Astrocyte (in vitro differentiated cells and primary cell): ENCODE data around the gene RASL11A. TPM values are rescaled to one million over a fixed set of nuclear protein-coding genes. Genes with fewer than 3 reads are reported as not detected.

Experiments used
- DNase-seq: peaks from one replicate; pipeline ENCODE4 v3.0.0-alpha.2; 2010; ENCODE audit warnings: low read depth
- FAIRE-seq: peaks from 2 replicates; lab custom pipeline; 2011; peaks lifted over from hg19 to GRCh38; lab: Jason Lieb, UNC
- H2AFZ ChIP-seq: 2 replicates; pipeline ENCODE4 v1.6.0; 2012; ENCODE audit warnings: low read depth, low read length, inconsistent platforms
- H3K27ac ChIP-seq: 2 replicates; pipeline ENCODE4 v1.5.1; 2011; ENCODE audit warnings: low read depth, low read length, inconsistent platforms
- H3K27me3 ChIP-seq: 2 replicates; pipeline ENCODE4 v1.6.0; 2011; ENCODE audit warnings: low read length, inconsistent platforms; ENCODE audit not compliant: insufficient read depth
- H3K36me3 ChIP-seq: 2 replicates; pipeline ENCODE4 v1.5.1; 2011; ENCODE audit warnings: low read length, inconsistent platforms; ENCODE audit not compliant: insufficient read depth
- H3K4me1 ChIP-seq: 2 replicates; pipeline ENCODE4 v1.5.1; 2011; ENCODE audit warnings: low read length, inconsistent platforms; ENCODE audit not compliant: insufficient read depth
- H3K4me2 ChIP-seq: 2 replicates; pipeline ENCODE4 v1.6.0; 2012; ENCODE audit warnings: low read length, inconsistent platforms
- H3K4me3 ChIP-seq: 2 replicates; pipeline ENCODE4 v1.5.1; 2011; ENCODE audit warnings: low read depth, mild to moderate bottlenecking, low read length, inconsistent platforms; ENCODE audit not compliant: insufficient read depth
- H3K79me2 ChIP-seq: 2 replicates; pipeline ENCODE4 v1.6.0; 2012; ENCODE audit warnings: mild to moderate bottlenecking, low read length, inconsistent platforms; ENCODE audit not compliant: insufficient read depth
- H3K9ac ChIP-seq: 2 replicates; pipeline ENCODE4 v1.6.0; 2012; ENCODE audit warnings: mild to moderate bottlenecking, low read length, inconsistent platforms
- H3K9me3 ChIP-seq: 2 replicates; pipeline ENCODE4 v1.5.1; 2012; ENCODE audit warnings: low read depth, mild to moderate bottlenecking, low read length, inconsistent platforms; ENCODE audit not compliant: insufficient read depth
- H4K20me1 ChIP-seq: 2 replicates; pipeline ENCODE4 v1.6.0; 2012; ENCODE audit warnings: low read length, inconsistent platforms; ENCODE audit not compliant: insufficient read depth
- H3K27ac Mint-ChIP-seq: one replicate; pipeline ENCODE4 v1.8.0; 2021; ENCODE audit warnings: mild to moderate bottlenecking, mixed read lengths; ENCODE audit not compliant: unreplicated experiment
- H3K27me3 Mint-ChIP-seq: one replicate; pipeline ENCODE4 v1.8.0; 2021; ENCODE audit warnings: low read depth, mixed read lengths; ENCODE audit not compliant: unreplicated experiment
- H3K36me3 Mint-ChIP-seq: one replicate; pipeline ENCODE4 v1.8.0; 2021; ENCODE audit warnings: low read depth, mixed read lengths; ENCODE audit not compliant: unreplicated experiment
- H3K4me1 Mint-ChIP-seq: one replicate; pipeline ENCODE4 v1.8.0; 2021; ENCODE audit warnings: low read depth, mixed read lengths; ENCODE audit not compliant: unreplicated experiment
- H3K4me3 Mint-ChIP-seq: one replicate; pipeline ENCODE4 v1.8.0; 2021; ENCODE audit warnings: mild to moderate bottlenecking, moderate library complexity, mixed read lengths; ENCODE audit not compliant: unreplicated experiment
- H3K9me3 Mint-ChIP-seq: one replicate; pipeline ENCODE4 v1.8.0; 2021; ENCODE audit warnings: mild to moderate bottlenecking, mixed read lengths; ENCODE audit not compliant: unreplicated experiment
- CTCF ChIP-seq: IDR thresholded peaks from 2 replicates; pipeline ENCODE4 v1.5.1; 2011; ENCODE audit warnings: low read depth, mild to moderate bottlenecking, inconsistent platforms, low read length, moderate library complexity; ENCODE audit not compliant: insufficient read depth
- EZH2 ChIP-seq: IDR thresholded peaks from 2 replicates; pipeline ENCODE4 v1.6.1; 2012; ENCODE audit warnings: mild to moderate bottlenecking, low read length, inconsistent platforms; ENCODE audit not compliant: insufficient read depth
- total RNA-seq: library from RNA; stranded (reverse); gene quantifications from 2 replicates; pipeline ENCODE4 v1.2.1, GENCODE V29; 2021

Gene RASL11A
- total RNA-seq, 1 donor from 2014 or later: 2.2 TPM

- Histone ChIP-seq H3K4me1 (no peaks in the 10 kb centered on the region), H4K20me1 (no peaks in the 10 kb centered on the region), H3K9me3 (no peaks in the 10 kb centered on the region), H3K79me2 (no peaks in the 10 kb centered on the region), H3K4me3 (no peak overlapping the region), H3K4me2 (no peak overlapping the region), H3K27me3 (peaks cover 23% of the 10 kb centered on the region), H3K36me3 (no peaks in the 10 kb centered on the region), H3K27ac (no peak overlapping the region), H3K9ac (no peak overlapping the region), H2AFZ (no peak overlapping the region)
- no peak overlapping the region for H3K27ac Mint-ChIP-seq
- peaks cover 2% of the 10 kb centered on the region for H3K9me3 Mint-ChIP-seq
- no peak overlapping the region for H3K4me3 Mint-ChIP-seq
- no peak for DNase-seq
- TF ChIP-seq EZH2: no peak
- no peak for TF ChIP-seq CTCF
- no peak for FAIRE-seq
- H3K4me1 Mint-ChIP-seq: no peaks in the 10 kb centered on the region
- peaks cover 6% of the 10 kb centered on the region for H3K27me3 Mint-ChIP-seq
- H3K36me3 Mint-ChIP-seq: peaks cover 2% of the 10 kb centered on the region
These were observed 32.1 kb downstream of the RASL11A start for GRCh38 chr13:27302643-27303262.

GRCh38 chr13:27304099-27304498 lies 33.5 kb downstream of the RASL11A start:
- no peak overlapping the region for H3K27ac ChIP-seq
- FAIRE-seq (no peak), DNase-seq (no peak)
- no peak overlapping the region for H3K4me3 ChIP-seq
- no peaks in the 10 kb centered on the region for H3K79me2 ChIP-seq
- H3K4me1 Mint-ChIP-seq: no peaks in the 10 kb centered on the region
- H3K36me3 ChIP-seq: no peaks in the 10 kb centered on the region
- no peaks in the 10 kb centered on the region for H3K9me3 ChIP-seq
- TF ChIP-seq EZH2 (no peak), CTCF (no peak)
- H3K4me2 ChIP-seq: no peak overlapping the region
- H3K4me3 Mint-ChIP-seq: no peak overlapping the region
- H3K4me1 ChIP-seq: no peaks in the 10 kb centered on the region
- no peaks in the 10 kb centered on the region for H3K36me3 Mint-ChIP-seq
- H3K27me3 Mint-ChIP-seq: peaks cover 6% of the 10 kb centered on the region
- H4K20me1 ChIP-seq: no peaks in the 10 kb centered on the region
- peaks cover 19% of the 10 kb centered on the region for H3K27me3 ChIP-seq
- H3K9ac ChIP-seq: no peak overlapping the region
- H2AFZ ChIP-seq: no peak overlapping the region
- H3K9me3 Mint-ChIP-seq: no peaks in the 10 kb centered on the region
- no peak overlapping the region for H3K27ac Mint-ChIP-seq

DNA sequence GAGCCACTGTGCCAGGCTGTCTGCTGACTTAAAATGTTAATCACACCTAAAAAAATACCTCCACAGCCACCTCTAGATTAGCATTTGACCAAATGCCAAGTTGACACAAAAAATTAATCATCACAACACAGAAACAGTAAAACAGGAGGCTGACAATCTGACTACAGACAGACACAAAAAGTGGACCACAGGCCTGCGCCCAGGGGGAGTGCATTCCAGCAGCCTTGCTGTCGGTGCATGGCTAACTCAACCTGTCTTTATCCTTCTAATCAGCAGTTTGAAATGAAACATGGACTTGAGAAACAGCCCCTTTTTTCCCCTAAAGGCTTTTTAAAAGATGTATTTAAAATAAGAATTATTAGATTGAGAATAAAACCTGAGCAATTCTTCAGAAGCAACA lies 34.0 kb downstream of the RASL11A start:
- Histone ChIP-seq H3K27me3 (peaks cover 16% of the 10 kb centered on the region), H3K9me3 (no peaks in the 10 kb centered on the region), H2AFZ (no peak overlapping the region), H3K36me3 (no peaks in the 10 kb centered on the region), H3K9ac (no peak overlapping the region), H4K20me1 (no peaks in the 10 kb centered on the region), H3K4me1 (no peaks in the 10 kb centered on the region), H3K27ac (no peak overlapping the region), H3K4me2 (no peak overlapping the region), H3K4me3 (no peak overlapping the region), H3K79me2 (no peaks in the 10 kb centered on the region)
- H3K9me3 Mint-ChIP-seq: no peaks in the 10 kb centered on the region
- no peaks in the 10 kb centered on the region for H3K36me3 Mint-ChIP-seq
- peaks cover 6% of the 10 kb centered on the region for H3K27me3 Mint-ChIP-seq
- no peak for DNase-seq
- TF ChIP-seq CTCF (no peak), EZH2 (no peak)
- no peaks in the 10 kb centered on the region for H3K4me1 Mint-ChIP-seq
- H3K27ac Mint-ChIP-seq: no peak overlapping the region
- FAIRE-seq: no peak
- H3K4me3 Mint-ChIP-seq: no peak overlapping the region
